ENCODE results near the gene CDK18. TPM values are rescaled to one million over a fixed set of nuclear protein-coding genes. Genes with fewer than 3 reads are reported as not detected.
"Not testable (repeated sequence)": the region's sequence is repeated elsewhere in the genome, so short reads cannot be mapped to it uniquely, and the experiment has no call there.

The CDK18 gene
- 22.2 and 27.6 TPM in 2 replicates for total RNA-seq (2014; rRNA removed; shearing (Covaris generic))

- DNase-seq (ENCODE audit: low spot score): peak; percentile 78
These were observed at the start of gene CDK18 for GRCh38 chr1:205504311-205505075. Gene CDK18 (plus strand): TSS chr1:205504669. CDS start chr1:205523168, 18,499 bp downstream.

DNA sequence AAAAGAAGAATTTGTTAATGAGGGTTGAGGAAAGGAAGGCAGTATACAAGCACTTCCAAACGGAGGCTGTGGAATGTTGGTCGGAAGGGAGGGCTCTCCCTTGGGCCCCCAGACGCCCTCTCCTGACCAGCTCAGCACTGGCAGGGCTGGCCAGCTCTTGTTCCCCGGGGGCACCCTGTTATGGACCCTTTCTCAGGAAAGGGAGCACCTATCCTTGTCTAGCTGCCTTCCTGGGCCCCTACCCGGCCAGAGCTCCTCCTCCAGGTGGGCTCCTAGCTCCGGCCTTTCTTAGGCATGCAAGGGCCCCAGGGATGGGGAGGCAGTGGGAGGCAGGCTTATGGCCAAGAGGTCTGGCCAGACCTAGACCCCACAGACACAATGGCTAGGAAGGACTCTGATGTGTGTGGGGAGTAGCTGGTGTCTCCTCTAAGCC, 49.5 kb upstream of the CDK18 start:
- no peak for DNase-seq (ENCODE audit: low spot score)

GRCh38 chr1:205455581-205456382, 48.7 kb upstream of the CDK18 start, which contains the start of gene BLACAT1:
Gene BLACAT1 (minus strand): TSS chr1:205456045.
- no peak for DNase-seq (ENCODE audit: low spot score)

- no peak for DNase-seq (ENCODE audit: low spot score)
These were observed 48.0 kb upstream of the CDK18 start for GRCh38 chr1:205456383-205456867.

DNA sequence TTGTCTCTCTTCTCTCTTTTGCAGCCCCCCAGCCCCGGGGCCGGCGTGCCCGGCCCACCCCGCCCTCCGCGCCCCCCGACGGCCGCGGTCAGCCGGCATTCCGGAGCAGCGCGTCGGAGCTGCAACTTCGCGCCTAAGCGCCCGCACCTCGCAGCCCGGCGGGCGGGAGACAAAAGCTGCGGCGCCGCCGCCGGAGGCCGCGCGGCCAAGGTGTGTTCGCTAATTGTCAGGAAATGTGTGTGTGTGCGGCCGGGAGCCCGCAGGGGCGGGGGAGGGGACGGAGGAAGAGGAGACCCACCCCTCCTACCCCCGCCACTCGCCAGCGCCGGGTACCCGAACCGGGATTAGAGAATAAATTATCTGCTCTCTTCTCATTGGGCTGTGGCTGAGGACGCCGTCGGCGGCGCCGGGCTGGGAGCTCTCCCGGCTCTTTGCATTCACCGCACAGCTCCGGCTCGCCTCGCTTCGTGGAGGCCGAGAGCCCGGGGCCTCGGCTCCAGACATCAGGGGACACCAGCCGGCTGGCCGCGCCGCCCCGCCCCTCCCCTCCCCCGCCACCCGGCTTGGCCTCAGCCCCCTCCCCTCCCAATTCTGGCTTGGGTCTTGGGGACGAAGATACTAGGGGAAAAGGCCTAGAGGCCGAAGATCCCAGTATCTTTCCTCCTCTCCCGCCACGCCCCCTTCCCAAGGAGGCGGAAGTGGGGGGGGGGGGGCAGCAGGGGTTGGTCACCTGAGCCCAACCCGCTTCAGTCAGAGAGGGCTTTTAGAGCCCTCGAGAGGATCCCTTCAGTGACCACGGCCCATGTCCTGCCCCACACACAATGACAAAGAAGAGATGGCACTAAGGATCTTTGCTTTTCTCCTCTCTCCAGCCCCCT, 47.4 kb upstream of the CDK18 start:
- no peak for DNase-seq (ENCODE audit: low spot score)

DNA sequence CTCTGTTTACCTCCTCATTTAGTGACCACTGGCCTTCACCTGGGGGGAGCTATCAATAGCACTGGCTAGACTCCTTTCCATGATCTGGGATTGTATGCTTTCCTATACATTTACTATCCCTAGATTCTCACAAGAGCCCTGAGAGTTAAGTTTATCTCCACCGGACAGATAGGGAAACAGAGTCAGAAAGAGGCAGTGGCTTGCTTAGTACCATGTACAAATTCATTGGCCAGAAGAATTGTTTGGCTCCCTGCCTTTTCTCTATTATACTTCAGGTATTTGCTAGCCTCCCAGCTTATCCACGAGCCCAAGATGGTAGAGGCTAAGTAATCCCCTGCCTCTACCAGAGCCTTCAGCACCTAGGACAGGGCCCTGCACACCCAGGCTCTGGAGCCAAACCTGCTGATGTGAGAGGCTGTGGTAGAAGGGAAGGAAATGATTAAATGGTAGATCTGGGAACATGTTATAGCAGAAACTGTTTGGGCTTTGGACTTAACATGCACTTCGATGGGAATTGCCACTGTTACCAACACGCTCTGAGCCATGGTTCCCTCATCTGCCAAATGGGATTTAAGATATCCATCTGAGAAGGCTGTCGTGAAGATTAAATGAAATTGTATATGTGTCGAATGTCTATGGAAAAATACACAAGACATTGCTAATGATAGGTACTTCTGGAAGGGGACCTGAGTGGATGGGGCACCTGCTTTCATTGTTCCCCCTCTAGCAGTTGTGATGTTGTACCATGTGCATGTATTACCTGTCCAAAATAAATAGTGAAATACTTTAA, 45.5 kb upstream of the CDK18 start:
- peak; percentile 60 for DNase-seq (ENCODE audit: low spot score)

- no peak for DNase-seq (ENCODE audit: low spot score)
These were observed 39.1 kb upstream of the CDK18 start for GRCh38 chr1:205465392-205465791.

- DNase-seq (ENCODE audit: low spot score): no peak
These were observed 37.8 kb upstream of the CDK18 start for GRCh38 chr1:205466595-205467220.

- DNase-seq (ENCODE audit: low spot score): no peak
These were observed 34.3 kb upstream of the CDK18 start for GRCh38 chr1:205470131-205470530.

GRCh38 chr1:205472737-205473441, 31.6 kb upstream of the CDK18 start:
- no peak for DNase-seq (ENCODE audit: low spot score)

DNA sequence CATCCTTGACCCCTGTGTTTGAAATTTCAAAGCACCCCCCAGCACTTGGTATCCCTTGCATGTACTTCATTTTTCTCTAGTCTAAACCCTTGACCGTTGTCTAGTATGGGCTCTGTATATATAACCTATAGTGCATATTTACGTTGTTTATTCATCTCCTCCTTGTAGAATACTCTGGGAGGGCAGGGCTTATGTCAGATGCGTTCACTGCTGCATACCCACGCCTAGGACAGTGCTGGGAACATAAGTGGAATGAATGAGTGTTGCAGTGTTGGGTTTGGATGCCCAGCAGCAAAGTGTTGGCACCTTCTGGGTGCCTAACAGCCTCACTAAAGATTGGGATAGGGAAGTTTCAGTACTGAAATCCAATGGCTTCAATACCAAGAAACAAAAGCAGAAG, 31.0 kb upstream of the CDK18 start:
- DNase-seq (ENCODE audit: low spot score): no peak

GRCh38 chr1:205473966-205474365, 30.5 kb upstream of the CDK18 start:
- no peak for DNase-seq (ENCODE audit: low spot score)

DNA sequence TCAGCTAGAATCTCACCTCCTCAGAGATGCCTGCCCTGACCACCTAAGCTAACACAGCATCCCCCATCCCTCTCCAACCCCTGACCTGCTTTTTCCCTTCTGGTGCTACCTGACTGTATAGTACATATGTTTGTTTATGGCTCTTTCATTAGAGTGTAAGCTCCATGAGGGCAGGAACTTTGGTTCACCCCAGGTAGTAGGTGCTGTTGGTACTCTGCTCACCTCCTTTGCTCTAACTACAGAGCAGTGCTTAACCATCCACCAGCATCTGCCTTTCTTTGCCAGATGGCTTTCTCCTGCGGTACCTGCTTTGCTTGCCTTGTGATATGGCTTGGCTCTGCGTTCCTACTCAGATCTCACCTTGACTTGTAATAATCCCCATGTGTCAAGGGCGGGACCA, 29.9 kb upstream of the CDK18 start:
- no peak for DNase-seq (ENCODE audit: low spot score)

DNA sequence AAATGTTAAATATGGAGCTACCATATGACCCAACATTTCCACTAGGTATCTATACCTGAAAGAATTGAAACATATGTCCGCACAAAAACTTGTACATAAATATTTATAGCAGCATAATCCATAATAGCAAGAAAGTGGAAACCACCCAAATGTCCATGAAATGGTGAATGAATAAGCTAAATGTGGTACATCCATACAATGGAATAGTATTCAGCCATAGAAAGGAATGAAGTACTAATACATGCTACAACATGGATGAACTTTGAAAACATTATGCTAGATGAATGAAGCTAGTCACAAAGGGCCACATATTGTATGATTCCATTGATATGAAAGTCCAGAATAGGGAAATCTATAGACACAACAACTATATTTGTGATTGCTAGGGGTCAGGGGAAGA, 28.6 kb upstream of the CDK18 start:
- no peak for DNase-seq (ENCODE audit: low spot score)

DNA sequence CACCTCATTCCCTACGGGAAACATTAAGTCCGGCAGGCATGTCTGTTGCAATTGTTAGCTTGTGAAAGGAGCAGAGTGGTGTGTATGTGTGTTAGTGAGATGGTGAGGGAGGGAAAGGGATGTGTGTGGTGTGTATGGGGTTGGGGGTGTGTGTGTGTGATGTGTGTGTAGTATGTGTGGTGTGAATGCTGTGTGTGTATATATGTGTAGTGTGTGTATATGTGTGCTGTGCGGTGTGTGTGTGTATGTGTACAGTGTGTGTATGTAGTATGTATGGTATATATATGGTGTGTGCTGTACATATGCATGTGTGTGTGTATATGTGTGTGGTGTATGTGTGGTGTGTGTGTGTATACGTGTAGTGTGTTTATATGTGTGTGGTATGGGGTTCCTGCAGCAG, 27.8 kb upstream of the CDK18 start:
- no peak for DNase-seq (ENCODE audit: low spot score)

DNA sequence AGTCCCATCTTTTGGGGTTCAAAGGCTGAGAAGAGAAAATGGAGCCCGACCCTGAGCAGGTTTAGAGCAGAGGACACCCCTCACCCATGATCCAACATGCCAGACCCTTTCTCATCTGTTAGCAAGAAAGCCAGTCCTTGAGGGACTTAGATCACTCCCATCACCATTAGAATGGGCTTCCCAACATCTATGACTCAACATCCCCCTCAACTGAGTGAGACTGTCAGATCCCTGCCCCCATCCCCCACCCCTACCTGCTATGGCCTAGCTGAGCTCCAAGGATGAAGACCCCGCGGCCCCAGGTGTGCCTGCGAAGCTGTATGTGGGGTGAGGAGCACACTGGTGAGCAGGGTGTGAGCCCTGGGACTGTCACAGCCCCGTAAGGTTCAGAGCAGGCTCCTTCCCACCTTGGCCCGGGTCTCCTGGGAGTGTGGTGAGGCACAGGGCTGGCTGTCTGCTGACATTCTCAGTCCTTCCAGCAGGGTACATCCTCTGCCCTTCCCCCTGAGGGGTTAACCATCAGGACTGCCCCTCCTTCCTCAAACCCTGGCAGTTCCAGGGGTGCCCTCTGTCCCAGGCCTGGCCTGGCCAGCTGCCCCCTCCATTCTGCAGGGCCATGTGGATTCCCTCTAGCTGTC, 27.2 kb upstream of the CDK18 start:
- no peak for DNase-seq (ENCODE audit: low spot score)

DNA sequence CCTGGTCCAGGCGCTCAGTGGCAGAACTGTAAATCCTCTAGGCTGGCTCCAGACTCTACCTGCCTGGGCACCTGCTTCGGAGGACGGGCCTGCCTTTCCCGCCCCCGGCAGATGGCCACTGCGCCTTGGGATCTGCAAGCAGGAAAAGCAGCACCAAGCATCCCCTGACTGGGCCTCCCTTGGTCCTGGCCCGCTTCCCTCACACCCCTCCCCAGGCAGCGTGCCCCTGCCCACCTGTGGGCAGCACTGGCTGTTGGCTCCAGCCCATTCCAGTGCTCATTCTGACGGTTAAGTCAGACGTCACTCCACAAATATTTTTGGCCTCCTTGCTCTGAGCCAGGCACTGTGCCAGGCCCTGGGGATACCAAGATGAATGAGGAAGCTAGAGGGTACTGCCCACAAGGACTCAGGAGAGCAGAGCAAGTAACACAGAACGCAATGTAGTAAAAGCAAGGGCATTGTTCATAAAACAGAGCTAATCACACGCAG, 26.7 kb upstream of the CDK18 start:
- peak; percentile 45 for DNase-seq (ENCODE audit: low spot score)

DNA sequence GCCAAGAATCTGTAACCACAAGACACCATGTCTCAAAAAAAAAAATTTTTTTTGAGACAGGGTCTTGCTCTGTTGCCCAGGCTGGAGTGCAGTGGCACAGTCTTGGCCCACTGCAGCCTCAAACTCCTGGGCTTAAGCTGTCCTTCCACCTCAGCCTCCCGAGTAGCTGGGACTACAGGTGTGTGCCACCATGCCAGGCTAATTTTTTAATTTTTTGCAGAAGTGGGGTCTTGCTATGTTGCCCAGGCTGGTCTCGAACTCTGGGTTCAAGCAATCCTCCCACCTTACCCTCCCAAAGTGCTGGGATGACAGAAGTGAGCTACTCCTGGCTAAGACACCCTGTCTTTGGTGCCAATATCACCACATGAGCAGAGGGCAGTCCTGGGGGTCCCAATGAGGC, 25.5 kb upstream of the CDK18 start:
- not testable (repeated sequence) for DNase-seq (ENCODE audit: low spot score)
